ENCODE measurements around the gene RASA1. TPM values are rescaled to one million over a fixed set of nuclear protein-coding genes. Genes with fewer than 3 reads are reported as not detected.

Gene RASA1
- total and polyA plus RNA-seq, 11 donors: 5.7 to 21.9 (median 17.6) TPM

DNA sequence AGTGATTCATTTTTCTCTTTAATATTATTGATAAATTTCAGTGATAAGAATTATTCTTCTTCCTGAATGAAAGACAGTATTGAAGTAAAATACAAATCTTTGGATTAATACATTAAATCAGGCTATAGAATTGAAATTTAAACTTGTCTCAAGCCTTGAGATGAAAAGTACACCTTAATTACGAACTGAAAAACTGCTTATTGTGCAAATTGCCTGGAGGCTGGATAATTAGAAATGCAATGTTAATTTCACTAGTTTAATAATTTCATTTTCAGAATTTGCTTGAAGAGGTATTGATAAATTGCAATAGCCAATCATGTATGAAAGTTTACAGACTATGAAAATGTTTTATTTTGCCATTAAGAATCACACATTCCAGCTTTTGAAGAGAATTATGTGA, 156.1 kb downstream of the RASA1 start:
- no peak for DNase-seq
- H3K9me3 ChIP-seq: no peaks in the 10 kb centered on the region
- H3K4me1 ChIP-seq: no peaks in the 10 kb centered on the region
- TF ChIP-seq, protein P1, sequence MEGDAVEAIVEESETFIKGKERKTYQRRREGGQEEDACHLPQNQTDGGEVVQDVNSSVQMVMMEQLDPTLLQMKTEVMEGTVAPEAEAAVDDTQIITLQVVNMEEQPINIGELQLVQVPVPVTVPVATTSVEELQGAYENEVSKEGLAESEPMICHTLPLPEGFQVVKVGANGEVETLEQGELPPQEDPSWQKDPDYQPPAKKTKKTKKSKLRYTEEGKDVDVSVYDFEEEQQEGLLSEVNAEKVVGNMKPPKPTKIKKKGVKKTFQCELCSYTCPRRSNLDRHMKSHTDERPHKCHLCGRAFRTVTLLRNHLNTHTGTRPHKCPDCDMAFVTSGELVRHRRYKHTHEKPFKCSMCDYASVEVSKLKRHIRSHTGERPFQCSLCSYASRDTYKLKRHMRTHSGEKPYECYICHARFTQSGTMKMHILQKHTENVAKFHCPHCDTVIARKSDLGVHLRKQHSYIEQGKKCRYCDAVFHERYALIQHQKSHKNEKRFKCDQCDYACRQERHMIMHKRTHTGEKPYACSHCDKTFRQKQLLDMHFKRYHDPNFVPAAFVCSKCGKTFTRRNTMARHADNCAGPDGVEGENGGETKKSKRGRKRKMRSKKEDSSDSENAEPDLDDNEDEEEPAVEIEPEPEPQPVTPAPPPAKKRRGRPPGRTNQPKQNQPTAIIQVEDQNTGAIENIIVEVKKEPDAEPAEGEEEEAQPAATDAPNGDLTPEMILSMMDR (IDR thresholded peaks at IDR 0.05): no peak
- no peak for TF ChIP-seq POLR2A (IDR thresholded peaks at IDR 0.05)
- 69 to 78% (median 75%) methylated on average over 1 of the region's 1 CpG for WGBS, 4 donors
- H3K36me3 ChIP-seq: no peaks in the 10 kb centered on the region
- H3K27me3 ChIP-seq: no peaks in the 10 kb centered on the region
- intact Hi-C loops (cut with DNase I): loop anchor here in 2 of 10 donors (10.0 kb wide), 2 partner anchors 1261 to 1271 kb away; no protein-coding TSS in a partner anchor
- H3K4me3 ChIP-seq: no peak overlapping the region
- no peak for ATAC-seq
- H3K27ac ChIP-seq: no peak overlapping the region

DNA sequence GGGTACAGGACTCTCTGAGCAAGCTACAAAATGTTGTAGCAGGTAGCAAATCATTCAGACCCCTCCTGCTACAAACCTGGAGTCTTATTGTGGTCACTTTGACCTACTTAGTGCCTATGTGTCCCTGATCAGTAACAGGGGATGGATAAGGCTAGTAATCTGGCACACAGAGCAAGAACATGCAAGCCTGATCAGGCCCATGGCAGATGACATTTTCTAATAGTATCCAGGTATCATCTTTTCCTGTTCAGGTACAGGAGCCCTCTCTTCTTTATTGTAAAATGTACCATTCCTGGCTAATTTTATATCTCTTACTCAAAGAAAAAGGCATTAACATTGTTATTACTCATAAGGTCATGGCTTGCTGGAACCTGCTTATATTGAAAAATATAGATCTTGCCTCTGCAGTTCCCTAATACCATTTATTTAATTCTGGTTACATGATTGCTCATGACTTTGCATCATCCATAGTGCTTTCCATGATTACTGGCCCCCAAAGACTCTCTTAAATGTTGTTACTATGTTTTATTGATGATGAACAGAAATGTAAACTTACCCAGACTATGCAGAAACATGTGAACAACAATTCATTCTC, 163.3 kb downstream of the RASA1 start:
- no peak overlapping the region for H3K27ac ChIP-seq
- DNase-seq (no peak), ATAC-seq (no peak)
- no peaks in the 10 kb centered on the region for H3K4me1 ChIP-seq
- H3K9me3 ChIP-seq: no peaks in the 10 kb centered on the region
- no peak overlapping the region for H3K4me3 ChIP-seq
- intact Hi-C loops (cut with DNase I): no loop called here
- TF ChIP-seq, protein P1 (IDR thresholded peaks at IDR 0.05): no peak
- no peak for TF ChIP-seq POLR2A (IDR thresholded peaks at IDR 0.05)
- no peaks in the 10 kb centered on the region for H3K36me3 ChIP-seq
- no peaks in the 10 kb centered on the region for H3K27me3 ChIP-seq

DNA sequence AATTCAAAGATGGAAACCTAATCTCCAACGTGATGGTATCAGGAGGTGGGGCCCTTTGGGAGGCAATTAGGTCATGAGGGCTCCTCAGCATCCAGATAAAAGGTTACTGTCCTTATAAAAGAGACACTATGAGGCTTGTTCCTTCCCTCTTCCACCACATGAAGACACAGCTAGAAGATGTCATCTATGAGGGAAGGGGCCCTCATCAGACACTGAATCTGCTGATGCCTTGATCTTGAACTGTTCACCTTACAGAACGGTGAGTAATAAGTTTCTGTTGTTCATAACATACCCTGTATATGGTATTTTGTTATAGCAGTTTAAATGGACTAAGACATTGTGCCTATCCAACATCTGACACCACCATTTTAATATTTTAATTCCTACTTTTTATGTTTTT, 164.8 kb downstream of the RASA1 start:
- Histone ChIP-seq H3K9me3 (no peaks in the 10 kb centered on the region), H3K4me1 (no peaks in the 10 kb centered on the region), H3K27me3 (no peaks in the 10 kb centered on the region), H3K36me3 (no peaks in the 10 kb centered on the region), H3K27ac (no peak overlapping the region), H3K4me3 (no peak overlapping the region)
- 45 to 51% (median 49%) methylated on average over 2 of the region's 2 CpGs for WGBS, 4 donors
- intact Hi-C loops (cut with DNase I): no loop called here
- TF ChIP-seq POLR2A (IDR thresholded peaks at IDR 0.05): no peak
- TF ChIP-seq, protein P1 (IDR thresholded peaks at IDR 0.05): no peak
- no peak for ATAC-seq
- DNase-seq: no peak

DNA sequence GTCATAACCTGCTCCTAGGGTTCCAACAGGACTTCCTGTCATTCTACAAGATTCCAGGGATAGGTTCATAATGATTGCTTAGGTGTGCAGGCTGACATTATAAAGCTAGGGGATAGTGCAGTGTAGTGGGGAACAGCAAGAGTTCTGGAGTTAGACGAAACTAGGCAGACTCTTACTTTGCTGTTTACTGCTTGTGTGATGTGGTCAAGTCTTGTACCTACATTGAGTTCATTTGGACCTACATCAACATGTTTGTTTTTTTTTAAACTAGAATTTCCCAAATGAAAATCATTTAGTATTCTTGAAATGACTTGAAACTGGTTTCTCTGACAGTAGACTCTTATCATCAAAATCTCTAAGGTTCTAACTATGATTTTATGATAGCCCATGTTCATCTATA, 166.3 kb downstream of the RASA1 start:
- DNase-seq (no peak), ATAC-seq (no peak)
- Histone ChIP-seq H3K9me3 (no peaks in the 10 kb centered on the region), H3K27me3 (no peaks in the 10 kb centered on the region), H3K36me3 (no peaks in the 10 kb centered on the region), H3K27ac (no peak overlapping the region), H3K4me1 (no peaks in the 10 kb centered on the region), H3K4me3 (no peak overlapping the region)
- TF ChIP-seq, protein P1 (IDR thresholded peaks at IDR 0.05): no peak
- no peak for TF ChIP-seq POLR2A (IDR thresholded peaks at IDR 0.05)
- intact Hi-C loops (cut with DNase I): no loop called here
- 66 to 87% (median 75%) methylated on average over 1 of the region's 1 CpG for WGBS, 4 donors
